HG03196 (cell line): ENCODE results near the gene GPR183.

ENCODE experiments used
- ATAC-seq: cut with Tn5 transposase; IDR thresholded peaks from one replicate; pipeline ENCODE4 v1.9.1; 2021; ENCODE audit not compliant: unreplicated experiment

GPR183 gene

GRCh38 chr13:99339736-99340397 lies 32.7 kb upstream of the GPR183 start:
- no peak for ATAC-seq

GRCh38 chr13:99339230-99339721 lies 32.1 kb upstream of the GPR183 start:
- ATAC-seq: no peak

GRCh38 chr13:99335603-99336002 lies 28.4 kb upstream of the GPR183 start:
- ATAC-seq: peak; percentile 56

- ATAC-seq: no peak
These were observed 27.9 kb upstream of the GPR183 start for GRCh38 chr13:99335087-99335486.

- ATAC-seq: no peak
These were observed 27.0 kb upstream of the GPR183 start for GRCh38 chr13:99334221-99334620.

GRCh38 chr13:99332456-99332855 lies 25.3 kb upstream of the GPR183 start:
- peak; percentile 12 for ATAC-seq

GRCh38 chr13:99331881-99332293 lies 24.7 kb upstream of the GPR183 start:
- peak; percentile 84 for ATAC-seq

GRCh38 chr13:99330942-99331341 lies 23.7 kb upstream of the GPR183 start:
- no peak for ATAC-seq

- no peak for ATAC-seq
These were observed 22.3 kb upstream of the GPR183 start for GRCh38 chr13:99329477-99329876.

GRCh38 chr13:99327761-99328160 lies 20.6 kb upstream of the GPR183 start:
- ATAC-seq: no peak

GRCh38 chr13:99327126-99327525 lies 19.9 kb upstream of the GPR183 start:
- no peak for ATAC-seq

- ATAC-seq: no peak
These were observed 18.8 kb upstream of the GPR183 start for GRCh38 chr13:99326012-99326411.

- no peak for ATAC-seq
These were observed 16.3 kb upstream of the GPR183 start for GRCh38 chr13:99323488-99323887.

GRCh38 chr13:99322297-99323103 lies 15.3 kb upstream of the GPR183 start:
- peak; percentile 80 for ATAC-seq

- ATAC-seq: no peak
These were observed 14.5 kb upstream of the GPR183 start for GRCh38 chr13:99321709-99322108.

- no peak for ATAC-seq
These were observed 13.7 kb upstream of the GPR183 start for GRCh38 chr13:99320693-99321481.

GRCh38 chr13:99316657-99317256 lies 9.6 kb upstream of the GPR183 start:
- no peak for ATAC-seq

GRCh38 chr13:99316224-99316623 lies 9.0 kb upstream of the GPR183 start:
- no peak for ATAC-seq

GRCh38 chr13:99315186-99315585 lies 8.0 kb upstream of the GPR183 start:
- no peak for ATAC-seq

- ATAC-seq: no peak
These were observed 7.5 kb upstream of the GPR183 start for GRCh38 chr13:99314640-99315176.

- no peak for ATAC-seq
These were observed 6.7 kb upstream of the GPR183 start for GRCh38 chr13:99313941-99314340.
